Erythroblast (primary cell): ENCODE measurements around the gene IL1RAPL2.

Experiments used
- GATA1 ChIP-seq: IDR thresholded peaks from 2 replicates; pipeline ENCODE4 v1.6.1; 2011; ENCODE audit warnings: low read depth, mild to moderate bottlenecking, control low read depth, low read length, moderate library complexity
- POLR2A ChIP-seq: IDR thresholded peaks from 2 replicates; pipeline ENCODE4 v1.6.1; 2011; ENCODE audit warnings: mild to moderate bottlenecking, low read length

GRCh38 chrX:104968241-104968640 lies 402.2 kb downstream of the IL1RAPL2 start:
- no peak for TF ChIP-seq POLR2A
- no peak for TF ChIP-seq GATA1
